CD14-positive monocyte (primary cell): Measurements from ENCODE around the gene GREB1L. TPM values are rescaled to one million over a fixed set of nuclear protein-coding genes. Genes with fewer than 3 reads are reported as not detected.

Experiments used
- DNase-seq, 3 donors: peaks; one replicate each; pipeline ENCODE4 v3.0.0-alpha.2; 2011 to 2022
- H2AFZ ChIP-seq: 2 replicates; pipeline ENCODE4 v1.6.0; 2012; ENCODE audit warnings: mild to moderate bottlenecking, low read depth, low read length, inconsistent platforms; ENCODE audit not compliant: insufficient read depth, poor library complexity, severe bottlenecking
- H3K27ac ChIP-seq, 2 donors: 1 replicate in 1 of 2; 2 replicates in 1 of 2; pipeline ENCODE4 v1.5.1; 2012 to 2013; ENCODE audit warnings: low read length in 2 of 2, control low read depth in 1 of 2, inconsistent platforms in 1 of 2, low read depth in 1 of 2, mild to moderate bottlenecking in 1 of 2
- H3K27me3 ChIP-seq, 2 donors: one replicate each; pipeline versions ENCODE4 v1.6.0 to v1.6.1; 2011 to 2013; ENCODE audit warnings: low read length in 2 of 2; ENCODE audit not compliant: control insufficient read depth in 2 of 2, insufficient read depth in 2 of 2
- H3K36me3 ChIP-seq, 2 donors: replicated peaks in 1 of 2; 1 replicate in 1 of 2; 2 replicates in 1 of 2; pipeline versions ENCODE4 v1.5.1 to v1.6.1; 2012 to 2013; ENCODE audit warnings: low read length in 2 of 2, control low read depth in 1 of 2, inconsistent platforms in 1 of 2, mild to moderate bottlenecking in 1 of 2; ENCODE audit not compliant: insufficient read depth in 2 of 2, control insufficient read depth in 1 of 2
- H3K4me1 ChIP-seq, 2 donors: 1 replicate in 1 of 2; 2 replicates in 1 of 2; pipeline versions ENCODE4 v1.5.1 to v1.6.1; 2012 to 2013; ENCODE audit warnings: low read length in 2 of 2, control low read depth in 1 of 2, inconsistent platforms in 1 of 2, mild to moderate bottlenecking in 1 of 2, moderate library complexity in 1 of 2; ENCODE audit not compliant: insufficient read depth in 2 of 2, control insufficient read depth in 1 of 2
- H3K4me2 ChIP-seq: replicated peaks from 2 replicates; pipeline ENCODE3; 2012; ENCODE audit warnings: low read length, moderate library complexity, mild to moderate bottlenecking; ENCODE audit not compliant: poor library complexity, severe bottlenecking; ENCODE audit errors: extremely low read depth
- H3K4me3 ChIP-seq, 3 experiments: fragments of 200-600 bp in 1 of 3; sonication (generic) in 1 of 3; replicated peaks in 1 of 3; 1 replicate in 2 of 3; 2 replicates in 1 of 3; pipeline ENCODE4 v1.5.1; 2011 to 2013; ENCODE audit warnings: low read length in 3 of 3, mild to moderate bottlenecking in 3 of 3, control low read depth in 2 of 3, low read depth in 2 of 3, inconsistent platforms in 1 of 3, moderate library complexity in 1 of 3
- H3K79me2 ChIP-seq: 2 replicates; pipeline ENCODE4 v1.6.0; 2012; ENCODE audit warnings: mild to moderate bottlenecking, control low read depth, inconsistent platforms, low read length, moderate library complexity; ENCODE audit not compliant: insufficient read depth
- H3K9ac ChIP-seq: 2 replicates; pipeline ENCODE4 v1.6.0; 2017; ENCODE audit warnings: low read length, mild to moderate bottlenecking; ENCODE audit not compliant: insufficient read depth, poor library complexity, severe bottlenecking
- H3K9me3 ChIP-seq, 2 donors: replicated peaks in 1 of 2; 1 replicate in 1 of 2; 2 replicates in 1 of 2; pipeline versions ENCODE4 v1.5.1 to v1.6.1; 2012 to 2013; ENCODE audit warnings: low read length in 2 of 2, control low read depth in 1 of 2; ENCODE audit not compliant: control insufficient read depth in 1 of 2, insufficient read depth in 1 of 2
- H4K20me1 ChIP-seq: 2 replicates; pipeline ENCODE4 v1.6.0; 2012; ENCODE audit warnings: mild to moderate bottlenecking, low read length, control low read depth, moderate library complexity; ENCODE audit not compliant: insufficient read depth
- H3K27ac Mint-ChIP-seq, 7 donors: one replicate each; pipeline ENCODE4 v1.8.0; 2020; ENCODE audit warnings: mild to moderate bottlenecking in 7 of 7, mixed read lengths in 7 of 7, moderate library complexity in 6 of 7, inconsistent platforms in 2 of 7
- H3K27me3 Mint-ChIP-seq, 3 donors: one replicate each; pipeline ENCODE4 v1.8.0; 2021 to 2022; ENCODE audit warnings: low read depth in 3 of 3, mild to moderate bottlenecking in 3 of 3, mixed read lengths in 3 of 3, moderate library complexity in 3 of 3, inconsistent platforms in 1 of 3
- H3K36me3 Mint-ChIP-seq, 2 donors: one replicate each; pipeline ENCODE4 v1.8.0; 2020; ENCODE audit warnings: mixed read lengths in 2 of 2, inconsistent platforms in 1 of 2, mild to moderate bottlenecking in 1 of 2
- H3K4me1 Mint-ChIP-seq: one replicate; pipeline ENCODE4 v1.8.0; 2020; ENCODE audit warnings: mild to moderate bottlenecking, mixed read lengths
- H3K4me3 Mint-ChIP-seq, 2 donors: one replicate each; pipeline ENCODE4 v1.8.0; 2020; ENCODE audit warnings: mild to moderate bottlenecking in 2 of 2, mixed read lengths in 2 of 2, moderate library complexity in 1 of 2
- H3K9me3 Mint-ChIP-seq, 7 donors: one replicate each; pipeline ENCODE4 v1.8.0; 2020 to 2022; ENCODE audit warnings: mixed read lengths in 7 of 7, mild to moderate bottlenecking in 6 of 7, moderate library complexity in 6 of 7, inconsistent platforms in 2 of 7
- CTCF ChIP-seq: fragments of 200-600 bp; IDR thresholded peaks from one replicate; pipeline ENCODE4 v1.8.0; 2022; ENCODE audit warnings: antibody characterized with exemption, mild to moderate bottlenecking
- WGBS: methylation state at CpG from one replicate; pipeline ENCODE4 v1.1.5; 2013; ENCODE audit warnings: missing lambda C conversion rate; ENCODE audit not compliant: insufficient coverage; 5-methylcytosine and 5-hydroxymethylcytosine counted together
- intact Hi-C, 2 donors: fragments of 100-400 bp; cut with micrococcal nuclease; formaldehyde crosslinking; loops; one replicate each; pipeline versions ENCODE4 v1.15.0 to v1.15.1; 2023
- polyA plus RNA-seq, 3 donors: library from polyadenylated mRNA; depleted of rRNA in 1 of 3; unstranded in 2 of 3; stranded (reverse) in 1 of 3; fragments of 300-500 nt in 2 of 3; fragments of >200 nt in 1 of 3; fragmentation: Illumina TruSeq in 2 of 3; gene quantifications; 1 replicate in 2 of 3; 2 replicates in 1 of 3; pipeline ENCODE4 v1.2.3, GENCODE V29; 2012 to 2021

The GREB1L gene
- polyA plus RNA-seq, 3 donors: 0.02 to 0.03 TPM; not detected in 1

- no peaks in the 10 kb centered on the region for H3K79me2 ChIP-seq
- DNase-seq: no peak
- TF ChIP-seq CTCF: no peak
- no peaks in the 10 kb centered on the region for H3K9me3 ChIP-seq
- no peaks in the 10 kb centered on the region for H3K4me1 ChIP-seq
- WGBS: no CpG with 5 or more reads among the region's 6 CpGs
- no peak overlapping the region for H3K4me2 ChIP-seq
- no peak overlapping the region for H2AFZ ChIP-seq
- H3K9ac ChIP-seq: no peak overlapping the region
- Mint-ChIP-seq H3K4me1 (peaks cover 12% of the 10 kb centered on the region), H3K4me3 (no peak overlapping the region), H3K27me3 (peaks cover 3 to 5% (median 5%) of the 10 kb centered on the region in 3 donors), H3K9me3 (peaks cover 0 to 3% (median 0%) of the 10 kb centered on the region in 7 donors), H3K36me3 (no peaks in the 10 kb centered on the region), H3K27ac (peak overlapping the region in 1 of 7 donors; percentile 54)
- no peaks in the 10 kb centered on the region for H3K36me3 ChIP-seq
- H3K4me3 ChIP-seq: no peak overlapping the region
- H4K20me1 ChIP-seq: no peaks in the 10 kb centered on the region
- intact Hi-C loops: no loop called here
- no peak overlapping the region for H3K27ac ChIP-seq
- peaks cover 0 to 4% of the 10 kb centered on the region in 2 donors for H3K27me3 ChIP-seq
These were observed 202.6 kb downstream of the GREB1L start for GRCh38 chr18:21444465-21445212.

GRCh38 chr18:21448299-21448698 lies 206.3 kb downstream of the GREB1L start:
- H3K4me1 ChIP-seq: peaks cover 0 to 3% of the 10 kb centered on the region in 2 donors
- intact Hi-C loops: no loop called here
- Mint-ChIP-seq H3K4me1 (peaks cover 17% of the 10 kb centered on the region), H3K27me3 (peaks cover 0 to 2% (median 1%) of the 10 kb centered on the region in 3 donors), H3K27ac (no peak overlapping the region), H3K36me3 (no peaks in the 10 kb centered on the region), H3K4me3 (no peak overlapping the region), H3K9me3 (peaks cover 0 to 6% (median 0%) of the 10 kb centered on the region in 7 donors)
- no peak overlapping the region for H3K4me3 ChIP-seq
- no peak for TF ChIP-seq CTCF
- no peak overlapping the region for H3K9ac ChIP-seq
- H3K36me3 ChIP-seq: no peaks in the 10 kb centered on the region
- H3K27me3 ChIP-seq: no peaks in the 10 kb centered on the region
- no peak overlapping the region for H3K4me2 ChIP-seq
- no peak for DNase-seq
- H2AFZ ChIP-seq: no peak overlapping the region
- H4K20me1 ChIP-seq: no peaks in the 10 kb centered on the region
- H3K9me3 ChIP-seq: no peaks in the 10 kb centered on the region
- no peak overlapping the region for H3K27ac ChIP-seq
- no peaks in the 10 kb centered on the region for H3K79me2 ChIP-seq
